HG03159 (cell line): ENCODE data around the gene OTOF.

ENCODE experiments used
- ATAC-seq: cut with Tn5 transposase; IDR thresholded peaks from one replicate; pipeline ENCODE4 v1.9.1; 2021; ENCODE audit warnings: mild to moderate bottlenecking, moderate library complexity; ENCODE audit not compliant: unreplicated experiment

Gene OTOF

DNA sequence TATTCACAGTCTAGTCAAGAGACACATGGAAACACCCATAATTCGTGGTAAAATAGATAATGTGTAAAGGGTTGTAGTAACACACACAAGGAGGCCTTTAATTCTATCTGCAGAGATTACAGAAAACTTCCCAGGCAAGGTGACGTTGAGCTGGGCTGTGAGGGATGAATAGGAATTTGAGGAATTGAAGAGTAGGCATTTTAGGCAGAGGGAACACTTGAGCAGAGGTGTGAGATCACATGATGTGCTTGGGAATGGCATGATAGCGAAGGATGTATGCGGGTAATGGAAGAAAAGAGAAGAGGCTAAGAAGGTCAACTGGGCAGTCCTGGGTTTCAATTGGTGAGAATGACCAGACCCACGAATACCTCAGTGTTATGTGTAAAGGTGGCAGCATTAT is 56.0 kb downstream of the OTOF start:
- no peak for ATAC-seq

DNA sequence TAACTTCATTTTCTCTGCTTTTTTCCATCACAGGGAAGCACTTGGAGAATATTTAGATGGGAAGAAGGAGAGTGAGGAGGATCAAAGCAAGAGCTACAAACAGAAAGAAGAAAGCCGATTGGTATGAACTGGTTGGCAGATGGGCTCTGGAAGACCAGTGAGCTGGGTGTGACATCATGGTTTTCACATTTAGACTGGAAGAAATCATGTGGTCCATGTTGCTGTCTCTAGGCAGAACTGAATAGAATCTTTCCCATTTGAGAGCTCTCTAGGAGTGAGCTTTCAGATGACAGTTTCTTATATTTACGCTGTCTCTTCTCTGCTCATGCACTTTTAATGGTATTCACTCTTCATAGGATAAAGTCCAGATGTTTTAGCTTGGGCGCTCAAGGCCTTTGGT is 63.6 kb downstream of the OTOF start:
- ATAC-seq: no peak

GRCh38 chr2:26412091-26412673 is 65.7 kb downstream of the OTOF start:
- ATAC-seq: no peak

DNA sequence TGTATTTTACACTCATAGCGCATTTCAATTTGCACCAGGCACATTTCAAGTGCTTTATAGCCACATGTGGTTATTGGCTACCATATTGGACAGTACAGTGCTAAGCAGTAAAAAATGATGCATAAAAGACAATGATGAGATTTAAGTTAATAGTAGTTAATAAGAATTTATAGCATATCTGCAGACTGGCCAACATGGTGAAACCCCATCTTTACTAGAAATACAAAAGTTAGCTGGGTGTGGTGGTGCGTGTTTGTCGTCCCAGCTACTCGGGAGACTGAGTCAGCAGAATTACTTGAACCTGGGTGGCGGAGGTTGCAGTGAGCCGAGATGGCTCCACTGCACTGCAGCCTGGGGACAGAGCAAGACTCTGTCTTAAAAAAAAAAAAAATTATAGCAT is 66.5 kb downstream of the OTOF start:
- ATAC-seq: no peak

- ATAC-seq: no peak
These were observed 67.1 kb downstream of the OTOF start for GRCh38 chr2:26410764-26411243.

GRCh38 chr2:26409785-26410184 is 68.1 kb downstream of the OTOF start:
- no peak for ATAC-seq

- ATAC-seq: no peak
These were observed 70.4 kb downstream of the OTOF start for GRCh38 chr2:26407526-26407925.
